Renal cortex interstitium (tissue), 11 donors: Measurements from ENCODE around the gene REPS1. TPM values are rescaled to one million over a fixed set of nuclear protein-coding genes. Genes with fewer than 3 reads are reported as not detected.
A peak's percentile ranks its signal among the peaks of the same experiment; 100 is the strongest.
"Not testable (repeated sequence)": the region's sequence is repeated elsewhere in the genome, so short reads cannot be mapped to it uniquely, and the experiment has no call there.

Experiments used
- DNase-seq, 11 donors: peaks; one replicate each; pipeline ENCODE4 v3.0.0-alpha.2; 2013; ENCODE audit warnings: low read depth in 9 of 11, low spot score in 4 of 11; ENCODE audit errors: extremely low read depth in 1 of 11
- polyA plus RNA-seq, 3 donors: library from polyadenylated mRNA; unstranded; fragments of 120-200 nt; gene quantifications; one replicate each; pipeline ENCODE4 v1.2.1, GENCODE V29; 2013; ENCODE audit not compliant: insufficient read length in 3 of 3

Gene REPS1
- polyA plus RNA-seq, 3 donors = 58.3 to 78.5 (median 75.4) TPM

DNA sequence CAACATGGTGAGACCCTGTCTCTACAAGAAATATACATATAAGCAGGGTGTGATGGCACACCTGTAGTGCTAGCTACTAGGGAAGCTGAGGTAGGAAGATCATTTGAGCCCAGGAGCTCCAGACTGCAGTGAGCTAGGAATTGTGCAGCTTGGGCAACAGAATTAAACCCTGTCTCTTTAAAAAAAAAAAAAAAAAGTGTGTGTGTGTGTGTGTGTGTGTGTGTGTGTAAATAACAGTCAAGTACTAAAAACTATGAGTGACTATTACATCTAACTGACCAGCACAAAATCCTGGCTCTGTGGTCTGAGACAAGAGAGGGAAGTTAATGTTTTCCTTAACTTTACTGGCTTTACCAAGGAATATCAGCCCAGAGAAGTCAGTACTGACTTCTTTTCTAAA lies 32.8 kb downstream of the REPS1 start:
- no peak for DNase-seq

DNA sequence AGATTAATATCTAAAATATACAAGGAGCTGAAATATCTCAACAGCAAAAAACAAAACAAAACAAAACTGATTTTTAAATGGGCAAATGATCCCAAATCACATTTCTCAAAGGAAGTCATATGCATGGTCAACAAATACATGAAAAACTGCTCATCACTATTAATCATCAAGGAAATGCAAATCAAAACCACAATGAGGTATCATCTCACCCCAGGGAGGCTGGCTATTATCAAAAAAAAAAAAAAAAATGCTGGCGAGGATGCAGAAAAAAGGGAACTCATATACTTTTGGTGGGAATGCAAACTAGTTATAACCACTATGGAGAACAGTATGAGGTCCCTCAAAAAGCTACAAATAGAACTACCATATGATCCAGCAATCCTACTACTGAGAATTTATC lies 34.6 kb downstream of the REPS1 start:
- no peak for DNase-seq

DNA sequence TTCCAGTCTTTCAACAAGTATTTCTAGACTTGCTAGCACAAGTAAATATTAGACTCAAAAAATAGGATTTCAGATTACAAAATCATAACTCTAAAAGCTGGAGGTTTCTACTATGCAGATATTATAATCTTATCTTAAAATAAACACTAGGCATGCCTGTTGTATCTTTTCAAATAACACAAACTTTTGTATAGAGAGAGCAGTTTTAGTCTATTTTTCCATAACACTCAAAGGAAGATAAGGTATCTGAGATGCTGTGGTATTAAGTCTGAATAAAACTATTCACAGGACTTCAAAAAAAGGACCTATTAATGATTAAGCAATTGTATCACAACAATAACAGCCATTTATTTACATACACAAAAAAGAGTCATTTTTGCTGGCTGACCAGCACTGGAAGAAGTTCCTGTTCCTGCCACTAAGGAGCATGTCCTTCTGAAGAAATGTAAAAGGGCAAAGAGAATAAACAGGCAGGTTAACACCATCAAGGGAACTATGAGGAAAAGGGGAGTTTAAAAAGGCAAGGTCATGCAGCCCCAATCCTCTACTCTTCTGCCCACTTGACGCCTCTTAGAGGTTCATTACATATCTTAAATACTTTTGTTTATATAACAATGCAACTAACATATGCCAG lies 39.4 kb downstream of the REPS1 start:
- DNase-seq = no peak

DNA sequence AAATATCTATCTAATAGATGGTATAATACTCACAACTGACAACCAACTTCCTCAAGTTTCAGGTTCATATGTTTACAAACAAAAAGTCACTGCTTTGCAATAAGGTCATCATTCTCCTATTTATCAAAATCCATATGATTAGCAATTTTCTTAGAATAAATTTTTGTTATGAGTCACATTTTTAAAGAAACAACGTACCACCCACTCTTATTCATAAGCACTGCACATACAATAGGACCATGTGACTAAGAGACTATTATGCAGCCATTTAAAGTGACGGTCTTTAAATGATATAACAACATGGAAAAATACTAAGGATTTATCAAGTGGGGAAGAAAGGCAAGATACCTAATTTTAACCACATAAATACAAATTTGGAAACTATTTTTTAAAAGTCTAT lies 40.0 kb downstream of the REPS1 start:
- DNase-seq = no peak

DNA sequence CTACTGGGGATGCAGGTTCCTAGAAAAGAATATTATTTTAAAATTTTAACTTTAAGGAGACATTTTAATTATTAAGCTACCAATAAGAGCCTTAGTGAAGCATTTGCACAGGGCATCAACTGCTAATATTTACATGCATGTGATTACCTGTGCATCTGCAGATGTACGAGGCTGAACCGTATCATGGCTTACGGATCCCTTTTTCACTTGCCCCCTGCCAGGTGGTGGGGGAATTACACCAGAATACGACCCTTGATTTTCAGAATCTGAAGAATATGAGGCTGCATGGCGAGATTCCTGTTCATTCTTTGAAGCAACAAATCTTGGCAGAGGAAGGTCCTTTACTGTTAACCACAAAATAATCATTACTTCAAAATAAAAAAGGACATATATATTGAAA lies 42.7 kb downstream of the REPS1 start:
- DNase-seq = no peak

GRCh38 chr6:138944412-138944811 lies 43.6 kb downstream of the REPS1 start:
- no peak for DNase-seq

DNA sequence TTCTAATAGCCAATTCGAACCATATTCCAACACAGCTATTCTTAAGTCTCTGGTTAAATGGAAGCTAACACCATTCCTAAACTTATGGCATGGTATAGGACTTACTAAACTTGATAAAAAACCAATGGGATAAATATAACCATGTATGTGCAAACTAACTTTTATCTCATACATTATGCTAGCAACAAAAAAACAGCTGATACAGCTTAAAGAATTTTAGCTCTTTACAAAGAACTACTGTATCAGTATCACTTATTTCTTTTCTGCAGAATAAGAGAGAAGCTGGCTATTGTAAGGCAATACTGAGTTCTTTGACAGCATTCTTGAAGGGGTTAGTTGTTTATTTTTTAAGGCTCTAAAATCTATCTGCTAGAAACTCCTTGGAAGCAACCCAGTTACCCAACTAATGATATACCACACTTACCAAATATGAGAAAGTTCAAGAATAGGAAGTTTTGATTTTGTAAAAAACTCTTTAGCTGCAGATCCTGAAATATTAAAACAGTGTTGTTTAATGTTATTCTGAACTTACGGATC lies 44.9 kb downstream of the REPS1 start:
- no peak for DNase-seq

- DNase-seq = not testable (repeated sequence)
These were observed 51.2 kb downstream of the REPS1 start for GRCh38 chr6:138936873-138937272.

DNA sequence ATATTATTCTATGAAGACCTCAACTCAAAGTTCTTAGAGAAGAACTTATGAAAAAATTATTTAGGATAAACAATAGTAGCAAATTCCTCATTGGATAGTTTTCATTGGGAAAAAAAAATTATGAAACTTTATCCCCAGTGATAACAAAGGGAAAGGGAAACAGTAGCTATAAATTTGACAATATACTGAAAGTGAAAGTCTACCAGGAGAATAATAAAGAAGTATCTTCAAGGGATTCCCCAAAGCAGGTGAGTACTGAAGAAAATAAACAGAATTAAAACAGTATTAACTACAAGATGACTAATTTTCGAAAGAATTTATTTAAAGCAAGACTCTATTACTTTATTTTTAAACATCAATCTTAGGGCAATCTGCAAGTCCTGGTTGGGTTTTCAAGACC lies 56.4 kb downstream of the REPS1 start:
- no peak for DNase-seq

DNA sequence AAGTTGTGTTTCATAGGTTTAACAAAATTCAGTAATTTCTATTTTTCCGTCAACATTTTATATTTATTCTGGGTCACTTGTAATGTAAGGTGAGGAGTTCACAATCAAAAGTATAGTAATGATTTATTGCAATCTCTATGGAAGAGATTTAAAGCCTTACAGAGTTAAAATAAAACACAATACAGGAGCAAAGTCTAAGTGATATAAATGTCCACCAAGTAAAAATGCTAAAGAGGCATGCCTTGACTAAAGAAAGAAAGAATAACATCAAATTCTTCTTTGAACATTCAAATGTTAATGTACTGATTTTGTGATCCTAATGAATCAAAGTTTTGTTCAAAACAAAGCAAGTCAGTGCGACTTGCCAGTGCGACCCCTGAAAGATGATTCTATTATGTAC lies 61.5 kb downstream of the REPS1 start:
- no peak for DNase-seq

DNA sequence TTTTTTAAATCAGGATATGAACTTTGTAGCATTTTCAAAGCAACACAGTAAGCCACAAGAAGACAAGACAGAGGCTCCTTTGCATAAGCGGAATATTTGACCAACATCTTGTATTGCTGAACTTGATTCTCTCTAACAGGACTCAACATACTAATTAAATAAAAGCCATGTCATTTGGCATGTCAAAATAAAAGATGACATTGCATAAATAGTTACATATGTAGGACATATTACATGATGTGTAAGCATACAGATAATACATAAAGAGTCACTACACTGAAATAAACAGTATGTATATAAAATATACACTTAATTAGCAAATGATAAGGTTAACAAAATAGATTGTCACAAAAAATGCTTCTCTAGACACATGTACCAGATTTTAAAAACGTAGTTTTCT lies 62.2 kb downstream of the REPS1 start:
- no peak for DNase-seq

DNA sequence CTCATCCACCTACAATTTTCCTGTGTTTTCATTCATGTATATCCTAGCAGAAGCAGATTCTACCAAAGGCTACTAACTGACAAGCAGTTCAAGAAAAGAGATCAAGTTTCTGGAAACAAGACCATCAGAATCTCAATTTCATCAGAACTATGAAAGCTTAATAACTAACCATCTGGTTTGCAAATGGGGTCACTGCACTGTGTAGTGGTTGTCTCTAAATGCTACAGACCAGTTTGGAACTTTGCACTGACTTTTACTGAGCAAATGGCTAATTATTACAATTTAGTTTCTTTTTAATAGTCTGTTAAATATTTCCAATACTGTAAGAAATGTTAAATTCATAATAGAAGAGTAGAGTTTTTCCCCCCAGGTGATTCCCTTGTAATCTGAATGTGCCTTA lies 64.5 kb downstream of the REPS1 start:
- no peak for DNase-seq

GRCh38 chr6:138920906-138921305 lies 67.1 kb downstream of the REPS1 start:
- peak in 1 of 11 donors; percentile 3 for DNase-seq

DNA sequence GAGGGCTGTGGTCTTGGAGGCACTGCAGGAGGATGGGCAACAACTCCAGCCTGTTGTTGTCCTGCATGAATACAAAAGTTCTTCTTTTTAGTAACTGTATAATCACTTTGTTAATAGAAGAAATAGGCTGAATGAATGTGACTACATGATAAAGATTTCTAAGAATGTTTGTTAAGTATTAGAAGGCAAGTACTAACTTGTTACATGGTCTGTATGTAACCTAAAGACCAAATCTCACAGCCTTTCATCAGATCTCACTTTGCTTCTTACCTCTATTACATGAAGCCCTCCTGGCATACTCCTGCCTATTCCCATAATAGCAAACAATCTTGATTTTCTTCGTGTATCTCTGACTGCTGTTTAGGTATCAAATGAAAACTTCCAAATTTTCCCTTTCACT lies 73.4 kb downstream of the REPS1 start:
- no peak for DNase-seq

DNA sequence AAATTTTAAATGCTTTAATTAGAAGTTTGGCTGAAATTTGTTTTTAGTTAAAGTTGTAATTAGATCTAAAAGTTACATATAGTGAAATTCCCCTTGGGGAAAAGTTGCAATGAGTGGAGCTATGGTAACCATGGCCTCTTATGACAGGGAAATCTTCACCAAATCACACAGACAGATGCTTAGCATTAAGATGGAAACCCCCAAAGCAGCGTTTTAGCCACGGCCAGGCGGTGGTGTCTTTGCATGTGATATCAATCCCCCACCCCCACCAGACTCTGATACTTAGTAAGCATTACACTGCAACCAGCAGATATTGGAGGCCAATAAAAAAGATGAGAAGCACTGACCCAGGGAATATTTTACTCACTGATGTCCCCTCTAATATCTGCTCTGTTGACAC lies 75.7 kb downstream of the REPS1 start:
- DNase-seq = no peak

GRCh38 chr6:138909975-138910374 lies 78.1 kb downstream of the REPS1 start:
- DNase-seq = no peak

DNA sequence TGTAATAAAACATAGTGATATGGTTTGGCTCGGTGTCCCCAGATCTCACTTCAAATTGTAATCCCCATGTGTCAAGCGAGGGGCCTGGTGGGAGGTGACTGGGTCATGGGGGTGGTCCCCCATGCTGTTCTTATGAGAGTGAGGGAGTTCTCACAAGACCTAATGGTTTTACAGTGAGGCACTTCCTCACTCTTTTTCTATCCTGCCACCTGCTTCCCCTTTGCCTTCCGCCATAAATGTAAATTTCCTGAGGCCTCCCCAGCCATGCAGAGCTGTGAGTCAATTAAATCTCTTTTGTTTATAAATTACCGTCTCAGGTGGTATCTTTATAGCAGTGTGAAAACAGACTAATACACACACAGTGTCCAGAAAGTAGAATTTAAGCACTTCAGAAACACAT lies 78.5 kb downstream of the REPS1 start:
- DNase-seq = no peak

DNA sequence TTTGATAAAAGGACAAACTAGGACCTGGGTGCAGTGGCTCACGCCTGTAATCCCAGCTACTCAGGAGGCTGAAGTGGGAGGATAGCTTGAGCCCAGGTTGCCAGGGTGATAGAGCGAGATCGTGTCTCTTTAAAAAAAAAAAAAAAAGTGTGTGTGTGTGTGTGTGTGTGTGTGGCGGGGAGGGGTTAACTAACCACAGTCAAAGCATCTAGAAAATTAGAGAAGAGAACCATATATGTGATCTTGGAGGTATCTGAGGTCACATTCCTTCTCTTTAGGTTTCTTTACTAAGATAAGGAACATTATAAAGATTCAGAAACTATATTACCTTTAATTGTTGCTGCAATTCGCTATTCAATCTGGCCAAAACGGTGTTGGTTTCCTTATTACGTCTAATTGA lies 80.9 kb downstream of the REPS1 start:
- no peak for DNase-seq

GRCh38 chr6:138897031-138897430 lies 91.0 kb downstream of the REPS1 start:
- DNase-seq = no peak

GRCh38 chr6:138896104-138896756 lies 91.8 kb downstream of the REPS1 start:
- DNase-seq = no peak
